ENCODE results near the gene DBN1. TPM values are rescaled to one million over a fixed set of nuclear protein-coding genes. Genes with fewer than 3 reads are reported as not detected.
A peak's percentile ranks its signal among the peaks of the same experiment; 100 is the strongest.

Gene DBN1
- total RNA-seq, 2 experiments from 2014 or later, result 29.5 to 41.2 TPM

DNA sequence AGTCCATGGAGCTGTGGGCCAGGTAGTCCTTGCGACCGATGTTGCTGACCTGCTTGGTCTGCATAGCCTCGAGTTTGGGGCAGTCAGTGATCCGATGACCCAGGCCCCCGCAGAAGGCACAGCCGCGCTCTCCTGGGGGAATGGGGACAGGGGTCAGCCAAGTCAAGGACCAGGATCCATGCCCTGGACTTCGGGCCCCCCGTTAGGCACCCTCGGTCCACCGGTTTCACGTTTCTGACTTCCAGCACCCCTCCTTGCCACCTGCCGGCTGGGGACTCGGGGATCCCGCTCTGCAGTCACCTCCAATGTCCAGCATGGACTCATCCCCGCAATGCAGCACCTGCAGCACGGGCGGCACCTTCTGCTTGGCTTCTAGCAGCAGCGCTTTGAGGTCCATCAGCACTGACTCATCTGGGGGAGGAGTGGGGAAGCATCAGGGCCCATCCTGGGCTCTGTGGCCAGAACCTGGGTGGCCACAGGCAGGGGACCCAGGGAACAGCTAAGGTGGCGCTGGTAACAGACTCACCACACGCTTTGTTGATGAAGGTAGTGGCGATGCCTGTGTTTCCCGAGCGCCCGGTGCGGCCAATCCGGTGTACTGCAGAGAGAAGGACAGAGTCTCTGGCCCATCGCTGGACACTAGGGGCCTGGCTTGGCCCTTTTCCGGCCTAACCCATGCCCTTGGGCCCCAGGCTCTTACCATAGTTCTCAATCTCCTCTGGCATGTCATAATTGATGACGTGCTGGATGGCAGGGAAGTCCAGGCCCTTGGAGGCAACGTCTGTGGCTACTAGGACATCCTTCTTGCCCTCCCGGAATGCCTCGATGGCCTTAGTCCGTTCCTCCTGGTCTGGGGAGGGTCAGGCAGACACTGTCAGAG is 38.6 kb upstream of the DBN1 start:
- POLR2A ChIA-PET, result no interaction called here
- DNase-seq (no peak), ATAC-seq (no peak)
- Mint-ChIP-seq H3K4me1 (peaks cover 33% of the 10 kb centered on the region), H3K36me3 (ENCODE audit: low read depth) (peaks cover 69% of the 10 kb centered on the region), H3K27me3 (no peaks in the 10 kb centered on the region), H3K4me3 (no peak overlapping the region), H3K9me3 (ENCODE audit: low read depth) (no peaks in the 10 kb centered on the region), H3K27ac (no peak overlapping the region)
- CTCF ChIA-PET, result interaction anchor here (1.0 kb wide), 1 partner anchor 11 kb away, joined by 3 read pairs; no protein-coding TSS in a partner anchor
- intact Hi-C loops (cut with DNase I, micrococcal nuclease), result no loop called here

DNA sequence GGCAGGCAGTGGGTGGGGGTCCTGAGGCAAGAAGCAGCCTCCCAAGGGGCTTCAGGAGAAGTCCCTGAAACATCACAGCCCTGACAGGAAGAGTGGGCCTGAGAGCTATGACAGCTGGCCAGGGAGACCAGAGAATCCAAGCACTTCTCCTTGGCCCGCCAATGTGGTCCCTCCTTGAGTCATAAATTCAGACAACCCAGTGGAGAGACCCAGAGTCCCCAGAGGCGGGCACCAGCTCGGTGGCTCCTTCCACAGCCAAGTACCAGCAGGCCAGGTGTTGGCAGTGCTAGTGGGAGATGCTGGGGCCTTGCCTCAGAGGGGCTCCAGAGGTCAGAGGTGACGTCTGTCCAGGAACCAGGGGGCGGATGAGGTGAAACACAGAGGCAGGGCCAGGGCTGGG is 37.7 kb upstream of the DBN1 start:
- peaks cover 62% of the 10 kb centered on the region for H3K36me3 Mint-ChIP-seq (ENCODE audit: low read depth)
- peaks cover 27% of the 10 kb centered on the region for H3K4me1 Mint-ChIP-seq
- H3K27ac Mint-ChIP-seq, result no peak overlapping the region
- intact Hi-C loops (cut with DNase I, micrococcal nuclease), result no loop called here
- ATAC-seq (no peak), DNase-seq (no peak)
- ChIA-PET CTCF (interaction anchor here (0.8 to 1.0 kb wide), 2 partner anchors 10 to 25 kb away, joined by 3 read pairs; no protein-coding TSS in a partner anchor), POLR2A (no interaction called here)
- no peaks in the 10 kb centered on the region for H3K9me3 Mint-ChIP-seq (ENCODE audit: low read depth)
- no peaks in the 10 kb centered on the region for H3K27me3 Mint-ChIP-seq
- no peak overlapping the region for H3K4me3 Mint-ChIP-seq

GRCh38 chr5:177510567-177511053 is 37.2 kb upstream of the DBN1 start:
- Mint-ChIP-seq H3K36me3 (ENCODE audit: low read depth) (peaks cover 56% of the 10 kb centered on the region), H3K27me3 (no peaks in the 10 kb centered on the region), H3K4me3 (no peak overlapping the region), H3K27ac (no peak overlapping the region), H3K9me3 (ENCODE audit: low read depth) (no peaks in the 10 kb centered on the region), H3K4me1 (peaks cover 22% of the 10 kb centered on the region)
- CTCF ChIA-PET, result interaction anchor here (0.6 to 2.2 kb wide), 6 partner anchors 9 to 45 kb away, joined by 3 to 13 read pairs (median 4); partner anchors contain the start of gene PDLIM7
- ATAC-seq, result no peak
- POLR2A ChIA-PET, result interaction anchor here (0.7 kb wide), 1 partner anchor 126 kb away, joined by 3 read pairs; the partner anchor contains the start of gene SLC34A1
- DNase-seq, result no peak
- intact Hi-C loops (cut with DNase I, micrococcal nuclease), result no loop called here

GRCh38 chr5:177509991-177510566 is 36.6 kb upstream of the DBN1 start:
- Mint-ChIP-seq H3K27ac (no peak overlapping the region), H3K36me3 (ENCODE audit: low read depth) (peaks cover 51% of the 10 kb centered on the region), H3K27me3 (no peaks in the 10 kb centered on the region), H3K9me3 (ENCODE audit: low read depth) (no peaks in the 10 kb centered on the region), H3K4me1 (peaks cover 16% of the 10 kb centered on the region), H3K4me3 (no peak overlapping the region)
- DNase-seq (no peak), ATAC-seq (peak; percentile 17)
- ChIA-PET CTCF (interaction anchor here (0.6 to 2.2 kb wide), 5 partner anchors 10 to 44 kb away, joined by 3 to 13 read pairs (median 4); partner anchors contain the start of gene PDLIM7), POLR2A (interaction anchor here (0.7 kb wide), 1 partner anchor 126 kb away, joined by 3 read pairs; the partner anchor contains the start of gene SLC34A1)
- intact Hi-C loops (cut with DNase I, micrococcal nuclease), result no loop called here

- Mint-ChIP-seq H3K36me3 (ENCODE audit: low read depth) (peaks cover 45% of the 10 kb centered on the region), H3K27ac (no peak within 1 kb of the TSS)
- POLR2A ChIA-PET, result no interaction called here
These were observed 36.0 kb upstream of the DBN1 start, which contains the start of gene DOK3 for GRCh38 chr5:177509381-177509951. Gene DOK3, minus strand, starts transcription at chr5:177509826. Its CDS starts 286 bp downstream, at chr5:177509540.

DNA sequence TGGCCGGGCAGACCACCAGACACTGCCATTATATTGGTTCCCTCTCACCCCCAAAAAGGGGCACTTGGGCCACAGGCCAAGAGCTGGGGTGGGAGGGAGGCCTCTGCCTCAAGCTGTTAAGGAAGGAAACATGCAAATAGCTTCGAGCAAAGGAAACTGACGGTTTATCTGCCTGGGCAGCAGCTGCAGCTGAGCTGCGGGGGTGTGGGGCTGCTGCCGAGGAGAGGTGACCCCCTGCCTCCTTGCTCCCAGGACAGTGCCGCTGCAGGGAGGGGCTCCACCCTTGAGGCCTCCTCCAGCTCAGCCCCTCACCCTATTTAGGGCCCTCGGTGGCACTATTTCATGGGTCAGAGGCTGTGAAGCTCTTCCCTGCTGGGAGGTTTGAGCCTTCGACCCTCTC is 35.4 kb upstream of the DBN1 start:
- Mint-ChIP-seq H3K27ac (no peak overlapping the region), H3K27me3 (no peaks in the 10 kb centered on the region), H3K36me3 (ENCODE audit: low read depth) (peaks cover 39% of the 10 kb centered on the region), H3K4me3 (no peak overlapping the region), H3K9me3 (ENCODE audit: low read depth) (no peaks in the 10 kb centered on the region), H3K4me1 (peaks cover 8% of the 10 kb centered on the region)
- DNase-seq, result no peak
- intact Hi-C loops (cut with DNase I, micrococcal nuclease), result no loop called here
- no peak for ATAC-seq
- CTCF ChIA-PET, result interaction anchor here (0.6 to 2.2 kb wide), 6 partner anchors 9 to 198 kb away, joined by 3 to 13 read pairs (median 4); partner anchors contain the start of gene PDLIM7
- POLR2A ChIA-PET, result interaction anchor here (0.9 kb wide), 1 partner anchor 69 kb away, joined by 3 read pairs; no protein-coding TSS in a partner anchor

More at GRCh38 chr5:177509381-177509951, 36.0 kb upstream of the DBN1 start, which contains the start of gene DOK3:
- CTCF ChIA-PET, result interaction anchor here (0.5 to 2.2 kb wide), 4 partner anchors 9 to 254 kb away, joined by 4 to 13 read pairs (median 4); partner anchors contain the start of gene PDLIM7
- intact Hi-C loops (cut with DNase I, micrococcal nuclease), result no loop called here
- Mint-ChIP-seq H3K27me3 (no peaks in the 10 kb centered on the region), H3K9me3 (ENCODE audit: low read depth) (no peaks in the 10 kb centered on the region), H3K4me3 (no peak within 1 kb of the TSS), H3K4me1 (peaks cover 10% of the 10 kb centered on the region)
- DNase-seq (peak; percentile 43), ATAC-seq (peak; percentile 20)

DNA sequence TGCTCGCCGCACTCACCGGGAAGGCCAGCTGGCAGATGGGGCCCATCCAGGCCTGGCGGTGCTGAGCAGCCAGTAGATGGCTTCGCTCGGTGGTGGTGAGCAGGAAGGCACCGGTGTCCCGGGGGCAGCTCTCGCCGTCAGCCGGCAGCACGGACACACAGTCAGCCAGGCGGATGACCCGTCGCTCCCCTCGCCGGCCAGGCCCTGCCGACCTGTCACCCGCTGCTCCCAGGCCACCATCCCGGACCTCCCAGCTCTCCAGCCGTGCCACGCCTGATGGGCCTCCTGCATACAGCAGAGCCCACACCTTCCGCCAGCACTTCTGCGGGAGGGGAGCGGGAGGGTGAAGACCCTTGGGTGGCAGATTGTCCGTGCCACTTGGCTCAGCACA is 34.8 kb upstream of the DBN1 start:
- Mint-ChIP-seq H3K36me3 (ENCODE audit: low read depth) (peaks cover 33% of the 10 kb centered on the region), H3K27ac (no peak overlapping the region), H3K4me3 (no peak overlapping the region), H3K27me3 (no peaks in the 10 kb centered on the region), H3K4me1 (peaks cover 8% of the 10 kb centered on the region), H3K9me3 (ENCODE audit: low read depth) (no peaks in the 10 kb centered on the region)
- intact Hi-C loops (cut with DNase I, micrococcal nuclease), result no loop called here
- CTCF ChIA-PET, result interaction anchor here (0.6 to 2.2 kb wide), 7 partner anchors 7 to 198 kb away, joined by 3 to 13 read pairs (median 4); partner anchors contain the start of gene PDLIM7
- POLR2A ChIA-PET, result interaction anchor here (0.9 kb wide), 1 partner anchor 68 kb away, joined by 3 read pairs; no protein-coding TSS in a partner anchor
- ATAC-seq (no peak), DNase-seq (no peak)

GRCh38 chr5:177507596-177508220 is 34.3 kb upstream of the DBN1 start:
- DNase-seq (no peak), ATAC-seq (no peak)
- H3K4me1 Mint-ChIP-seq, result peaks cover 8% of the 10 kb centered on the region
- intact Hi-C loops (cut with DNase I, micrococcal nuclease), result no loop called here
- H3K4me3 Mint-ChIP-seq, result no peak overlapping the region
- H3K36me3 Mint-ChIP-seq (ENCODE audit: low read depth), result peaks cover 28% of the 10 kb centered on the region
- CTCF ChIA-PET, result interaction anchor here (0.7 to 1.8 kb wide), 8 partner anchors 8 to 197 kb away, joined by 3 to 7 read pairs (median 4); partner anchors contain the start of gene PDLIM7
- H3K27me3 Mint-ChIP-seq, result no peaks in the 10 kb centered on the region
- no peak overlapping the region for H3K27ac Mint-ChIP-seq
- POLR2A ChIA-PET, result interaction anchor here (0.6 to 0.9 kb wide), 2 partner anchors 68 to 92 kb away, joined by 3 read pairs; no protein-coding TSS in a partner anchor
- H3K9me3 Mint-ChIP-seq (ENCODE audit: low read depth), result no peaks in the 10 kb centered on the region

DNA sequence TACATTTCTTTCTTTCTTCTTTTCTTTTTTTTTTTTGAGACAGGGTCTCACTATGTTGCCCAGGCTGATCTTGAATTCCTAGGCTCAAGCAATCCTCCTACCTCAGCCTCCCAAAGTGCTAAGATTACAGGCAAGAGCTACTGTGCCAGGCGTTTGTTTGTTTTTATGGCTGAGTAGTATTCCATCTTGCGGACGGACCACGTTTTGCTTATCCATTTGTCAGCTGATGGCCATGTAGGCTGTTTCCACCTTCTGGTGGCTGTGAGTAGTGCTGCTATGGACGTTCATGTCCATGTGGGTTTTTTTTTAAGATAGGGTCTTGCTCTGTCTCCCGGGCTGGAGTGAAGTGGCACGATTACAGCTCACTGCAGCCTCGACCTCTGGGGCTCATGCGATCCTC is 33.7 kb upstream of the DBN1 start:
- no peak for ATAC-seq
- POLR2A ChIA-PET, result interaction anchor here (0.6 to 0.7 kb wide), 2 partner anchors 17 to 92 kb away, joined by 3 to 12 read pairs; no protein-coding TSS in a partner anchor
- no peak overlapping the region for H3K27ac Mint-ChIP-seq
- CTCF ChIA-PET, result interaction anchor here (0.7 to 1.8 kb wide), 5 partner anchors 9 to 62 kb away, joined by 3 to 7 read pairs (median 4); partner anchors contain the start of gene PDLIM7
- H3K27me3 Mint-ChIP-seq, result no peaks in the 10 kb centered on the region
- no peaks in the 10 kb centered on the region for H3K9me3 Mint-ChIP-seq (ENCODE audit: low read depth)
- peaks cover 25% of the 10 kb centered on the region for H3K36me3 Mint-ChIP-seq (ENCODE audit: low read depth)
- intact Hi-C loops (cut with DNase I, micrococcal nuclease), result no loop called here
- no peak for DNase-seq
- no peak overlapping the region for H3K4me3 Mint-ChIP-seq
- peaks cover 8% of the 10 kb centered on the region for H3K4me1 Mint-ChIP-seq

DNA sequence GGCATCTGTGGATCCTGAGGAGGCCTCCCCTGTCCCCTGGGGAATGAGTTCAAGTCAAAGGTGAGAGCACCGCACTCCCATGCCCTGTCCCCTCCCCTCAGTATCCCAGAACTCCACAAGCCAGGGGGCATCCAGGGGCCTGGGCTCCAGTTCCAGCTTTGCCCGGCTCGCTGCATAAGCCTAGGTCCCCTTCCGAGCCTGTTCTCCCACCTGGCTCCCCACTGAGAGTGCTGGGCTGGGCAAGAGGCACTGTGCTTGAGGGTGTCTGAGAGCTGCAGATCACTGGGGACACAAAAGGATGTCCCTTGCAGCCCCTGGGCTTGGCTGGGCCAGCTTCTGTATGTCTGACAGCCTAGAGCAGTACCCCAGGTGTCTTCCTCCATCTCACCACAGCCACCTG is 31.6 kb upstream of the DBN1 start:
- ChIA-PET POLR2A (no interaction called here), CTCF (interaction anchor here (0.8 kb wide), 1 partner anchor 114 kb away, joined by 7 read pairs; no protein-coding TSS in a partner anchor)
- no peak overlapping the region for H3K4me3 Mint-ChIP-seq
- H3K9me3 Mint-ChIP-seq (ENCODE audit: low read depth), result no peaks in the 10 kb centered on the region
- intact Hi-C loops (cut with DNase I, micrococcal nuclease), result no loop called here
- no peak overlapping the region for H3K27ac Mint-ChIP-seq
- peaks cover 3% of the 10 kb centered on the region for H3K4me1 Mint-ChIP-seq
- no peak for DNase-seq
- ATAC-seq, result no peak
- H3K27me3 Mint-ChIP-seq, result no peaks in the 10 kb centered on the region
- H3K36me3 Mint-ChIP-seq (ENCODE audit: low read depth), result peaks cover 6% of the 10 kb centered on the region
